GM20000 (cell line): Measurements from ENCODE around the gene RABEPK.

Experiments used
- DNase-seq: peaks from one replicate; pipeline ENCODE4 v3.0.0; 2012; ENCODE audit warnings: low spot score
- TF ChIP-seq, protein P1 (sequence below): IDR thresholded peaks from 2 replicates; pipeline ENCODE4 v1.5.1; 2012; ENCODE audit warnings: mild to moderate bottlenecking, control low read depth; ENCODE audit errors: extremely low read depth, missing control alignments

RABEPK gene

DNA sequence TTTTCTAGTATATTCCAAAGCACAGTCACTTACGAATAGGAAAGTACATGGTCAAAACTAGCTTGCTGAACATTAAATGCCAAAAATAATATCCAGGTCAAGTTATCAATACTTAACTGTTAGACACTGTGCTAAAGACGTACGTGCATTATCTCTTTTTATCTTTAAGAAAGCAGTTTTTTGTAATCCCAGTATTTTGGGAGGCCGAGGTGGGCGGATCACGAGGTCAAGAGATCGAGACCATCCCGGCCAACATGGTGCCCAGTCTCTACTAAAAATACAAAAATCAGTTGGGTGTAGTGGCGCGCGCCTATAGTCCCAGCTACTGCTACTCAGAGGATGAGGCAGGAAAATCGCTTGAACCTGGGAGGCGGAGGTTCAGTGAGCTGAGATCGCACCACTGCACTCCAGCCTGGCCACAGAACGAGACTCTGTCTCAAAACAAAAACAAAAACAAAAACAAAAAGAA is 43.5 kb downstream of the RABEPK start:
- TF ChIP-seq, protein P1, sequence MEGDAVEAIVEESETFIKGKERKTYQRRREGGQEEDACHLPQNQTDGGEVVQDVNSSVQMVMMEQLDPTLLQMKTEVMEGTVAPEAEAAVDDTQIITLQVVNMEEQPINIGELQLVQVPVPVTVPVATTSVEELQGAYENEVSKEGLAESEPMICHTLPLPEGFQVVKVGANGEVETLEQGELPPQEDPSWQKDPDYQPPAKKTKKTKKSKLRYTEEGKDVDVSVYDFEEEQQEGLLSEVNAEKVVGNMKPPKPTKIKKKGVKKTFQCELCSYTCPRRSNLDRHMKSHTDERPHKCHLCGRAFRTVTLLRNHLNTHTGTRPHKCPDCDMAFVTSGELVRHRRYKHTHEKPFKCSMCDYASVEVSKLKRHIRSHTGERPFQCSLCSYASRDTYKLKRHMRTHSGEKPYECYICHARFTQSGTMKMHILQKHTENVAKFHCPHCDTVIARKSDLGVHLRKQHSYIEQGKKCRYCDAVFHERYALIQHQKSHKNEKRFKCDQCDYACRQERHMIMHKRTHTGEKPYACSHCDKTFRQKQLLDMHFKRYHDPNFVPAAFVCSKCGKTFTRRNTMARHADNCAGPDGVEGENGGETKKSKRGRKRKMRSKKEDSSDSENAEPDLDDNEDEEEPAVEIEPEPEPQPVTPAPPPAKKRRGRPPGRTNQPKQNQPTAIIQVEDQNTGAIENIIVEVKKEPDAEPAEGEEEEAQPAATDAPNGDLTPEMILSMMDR: no peak
- no peak for DNase-seq

DNA sequence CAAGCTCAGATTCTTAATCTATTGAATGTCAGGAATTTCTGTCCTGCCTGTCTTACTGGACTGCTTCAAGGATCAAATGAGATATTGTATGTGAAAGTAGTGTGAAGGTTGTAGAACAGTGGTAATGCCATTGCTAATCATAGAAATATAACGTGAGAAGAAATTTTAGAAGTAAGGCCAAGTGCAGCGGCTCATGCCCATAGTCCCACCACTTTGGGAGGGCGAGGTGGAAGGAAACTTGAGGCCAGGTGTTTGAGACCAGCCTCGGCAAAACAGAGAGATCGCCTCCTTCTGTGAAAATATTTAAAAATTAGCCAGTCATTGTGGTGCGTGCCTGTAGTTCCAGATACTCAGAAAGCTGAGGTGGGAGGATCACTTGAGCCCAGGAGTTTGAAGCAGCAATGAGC is 45.9 kb downstream of the RABEPK start:
- DNase-seq: no peak
- TF ChIP-seq, protein P1: no peak

DNA sequence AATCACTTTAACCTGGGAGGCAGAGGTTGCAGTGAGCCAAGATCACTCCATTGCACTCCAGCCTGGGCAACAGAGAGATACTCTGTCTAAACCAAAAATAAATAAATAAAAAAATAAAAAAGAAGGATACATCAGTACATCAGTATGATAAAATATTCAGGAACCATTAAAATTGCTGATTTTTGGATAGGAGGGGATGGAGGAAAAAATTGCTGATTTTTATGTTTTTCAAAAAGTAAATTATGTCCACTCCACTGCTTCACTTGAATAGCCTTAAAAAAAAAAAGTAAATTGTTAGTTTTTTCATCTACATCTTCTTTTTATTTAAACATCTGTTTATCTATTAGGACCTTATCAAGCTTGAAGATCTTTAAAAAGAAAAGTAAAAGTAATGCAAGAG is 53.9 kb downstream of the RABEPK start:
- TF ChIP-seq, protein P1: no peak
- no peak for DNase-seq

DNA sequence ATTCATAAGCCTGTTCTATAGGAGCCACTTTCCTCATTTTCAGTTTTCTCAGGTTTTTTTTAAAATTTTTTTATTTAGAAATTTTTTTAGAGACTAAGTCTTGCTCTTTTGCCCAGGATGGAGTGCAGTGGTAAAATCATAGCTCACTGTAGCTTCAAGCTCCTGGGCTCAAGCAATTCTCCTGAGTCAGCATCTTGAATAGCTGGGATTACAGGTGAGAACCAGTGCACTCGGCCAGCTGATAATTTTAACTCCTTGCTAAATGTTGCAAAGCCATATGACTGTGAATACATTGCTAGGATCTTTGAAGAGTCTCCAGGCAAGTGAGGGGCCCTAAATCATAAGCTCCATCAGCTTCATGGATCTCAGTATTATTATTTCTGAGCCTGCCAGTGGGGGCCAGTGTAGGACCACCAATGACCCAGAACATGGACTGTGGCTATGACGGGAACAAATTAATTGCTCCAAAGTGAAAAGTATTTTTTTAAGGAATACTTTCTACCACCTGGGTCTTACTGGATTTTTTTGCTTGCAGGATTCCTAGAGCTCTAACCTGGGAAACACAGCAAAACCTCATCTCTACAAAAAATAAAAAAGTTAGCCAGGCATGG is 55.5 kb downstream of the RABEPK start:
- peak; percentile 26 for DNase-seq

DNA sequence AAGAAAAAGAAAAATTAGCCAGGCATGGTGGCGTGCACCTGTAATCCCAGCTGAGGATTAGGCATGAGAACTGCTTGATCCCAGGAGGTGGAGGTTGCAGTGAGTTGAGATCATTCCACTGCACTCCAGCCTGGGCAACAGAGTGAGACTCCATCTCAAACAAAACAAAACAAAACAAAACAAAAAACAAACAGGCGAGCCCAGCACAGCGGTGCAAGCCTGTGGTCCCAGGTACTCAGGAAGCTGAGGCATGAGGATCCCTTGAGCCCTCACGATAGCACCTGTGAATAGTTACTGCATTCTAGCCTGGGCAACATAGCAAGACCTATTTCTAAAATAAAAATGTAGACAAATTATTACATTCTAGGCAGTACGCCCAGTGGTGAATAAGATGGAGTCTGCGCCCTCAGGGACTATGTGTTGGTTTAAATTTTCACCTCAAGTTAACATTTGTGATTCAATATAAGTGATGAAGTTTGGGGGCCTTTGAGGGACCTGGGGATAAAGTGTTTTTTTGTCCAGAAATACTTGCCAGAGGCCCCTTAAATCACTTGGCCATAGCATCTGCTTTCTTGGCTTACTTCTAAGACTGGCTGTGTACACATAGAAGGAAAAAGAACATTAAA is 57.9 kb downstream of the RABEPK start:
- DNase-seq: no peak
- TF ChIP-seq, protein P1: no peak

More for the DNA sequence above, 55.5 kb downstream of the RABEPK start:
- TF ChIP-seq, protein P1: peak; percentile 15

DNA sequence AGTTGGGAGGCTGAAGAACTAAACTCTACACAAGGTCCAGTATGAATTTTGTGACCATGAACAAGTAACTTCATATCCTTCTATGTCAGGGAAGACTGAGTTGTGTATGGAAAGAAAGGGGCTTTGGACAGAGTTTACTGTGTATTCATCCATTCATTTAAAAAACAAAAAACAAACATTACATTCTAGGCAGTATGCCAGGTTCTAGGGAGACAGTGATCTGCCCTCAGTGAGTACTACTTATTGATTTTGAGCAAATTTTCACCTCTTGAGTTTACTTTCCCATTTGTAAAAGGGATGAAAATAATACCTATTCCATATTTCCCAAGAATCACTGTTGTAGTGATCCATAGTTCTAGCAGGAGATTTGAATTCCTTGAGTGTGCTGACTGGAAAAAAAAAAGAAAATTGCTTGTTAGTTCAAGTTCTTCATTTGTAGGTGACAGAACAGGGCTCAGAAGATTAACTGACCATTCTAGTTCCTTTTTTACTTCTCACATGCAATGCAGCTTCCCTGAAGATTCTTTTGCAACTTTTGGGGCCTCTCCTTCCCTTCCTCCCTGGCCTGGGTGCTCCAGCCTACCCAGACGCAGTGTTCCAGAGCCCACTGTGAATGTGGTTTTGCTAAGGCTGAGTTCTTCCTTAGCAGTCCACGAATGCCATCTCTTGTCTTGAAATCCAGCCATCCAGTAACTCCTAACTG is 58.6 kb downstream of the RABEPK start:
- no peak for DNase-seq
- TF ChIP-seq, protein P1: no peak

GRCh38 chr9:125260561-125260960 is 60.2 kb downstream of the RABEPK start:
- no peak for DNase-seq

More at GRCh38 chr9:125260561-125260960, 60.2 kb downstream of the RABEPK start:
- TF ChIP-seq, protein P1: no peak
